ENCODE results near the gene IL36RN.

GRCh38 chr2:113061896-113062770, 3.1 kb downstream of the IL36RN start:
- TF ChIP-seq CTCF (IDR thresholded peaks at IDR 0.05), result no peak
- no peak for TF ChIP-seq EP300 (IDR thresholded peaks at IDR 0.05)

Measured in ovary (tissue), 3 donors.